Stomach (tissue), 9 donors: Measurements from ENCODE around the gene NAALADL2. TPM values are rescaled to one million over a fixed set of nuclear protein-coding genes. Genes with fewer than 3 reads are reported as not detected.
A peak's percentile ranks its signal among the peaks of the same experiment; 100 is the strongest.

Source experiments
- DNase-seq, 2 donors: peaks; one replicate each; pipeline versions ENCODE4 v3.0.0 to v3.0.0-alpha.2; 2013 to 2019
- H3K27ac ChIP-seq, 5 donors: fragments of 200-600 bp in 4 of 5; sonication (generic) in 4 of 5; one replicate each; pipeline ENCODE4 v1.5.1; 2013 to 2019; ENCODE audit warnings: mild to moderate bottlenecking in 1 of 5, moderate library complexity in 1 of 5
- H3K27me3 ChIP-seq, 3 donors: fragments of 200-600 bp; sonication (generic); one replicate each; pipeline ENCODE4 v1.5.1; 2017 to 2019; ENCODE audit warnings: mixed run types in 1 of 3
- H3K36me3 ChIP-seq, 4 donors: fragments of 200-600 bp; sonication (generic); 1 replicate in 3 of 4; 2 replicates in 1 of 4; pipeline ENCODE4 v1.5.1; 2016 to 2019
- H3K4me1 ChIP-seq, 4 donors: fragments of 200-600 bp; sonication (generic); one replicate each; pipeline ENCODE4 v1.5.1; 2016 to 2019
- H3K4me3 ChIP-seq, 4 donors: fragments of 200-600 bp; sonication (generic) in 3 of 4; one replicate each; pipeline ENCODE4 v1.5.1; 2016 to 2019; ENCODE audit warnings: mild to moderate bottlenecking in 1 of 4
- H3K9me3 ChIP-seq, 4 donors: fragments of 200-600 bp; sonication (generic); one replicate each; pipeline ENCODE4 v1.5.1; 2016 to 2019
- EP300 ChIP-seq: sonication (generic); formaldehyde crosslinking; IDR thresholded peaks from one replicate; pipeline ENCODE4 v1.6.1; 2017; ENCODE audit warnings: antibody characterized with exemption
- POLR2A ChIP-seq, 4 donors: fragments of 450-650 bp; IDR thresholded peaks; one replicate each; pipeline ENCODE4 v1.6.1; 2016; ENCODE audit warnings: antibody characterized with exemption in 4 of 4, control low read depth in 2 of 4, mild to moderate bottlenecking in 1 of 4, moderate library complexity in 1 of 4
- POLR2AphosphoS5 ChIP-seq, 3 donors: sonication (generic); formaldehyde crosslinking; IDR thresholded peaks; one replicate each; pipeline ENCODE4 v1.6.1; 2016; ENCODE audit warnings: antibody characterized with exemption in 3 of 3
- WGBS, 5 donors: extraction: QIAGEN DNeasy Blood & Tissue Kit in 3 of 5; methylation state at CpG; one replicate each; pipeline versions ENCODE4 v1.1.5 to v1.1.7; 2013 to 2018; 5-methylcytosine and 5-hydroxymethylcytosine counted together
- intact Hi-C: fragments of 100-400 bp; cut with DNase I; formaldehyde crosslinking; loops from one replicate; pipeline ENCODE4 v1.15.1; 2023; ENCODE audit warnings: low total_unique reads
- polyA plus RNA-seq, 3 donors: library from polyadenylated mRNA; stranded (reverse); fragments of 200-250 nt; gene quantifications; one replicate each; pipeline ENCODE4 v1.2.3, GENCODE V29; 2013
- total RNA-seq, 5 donors: library from RNA; depleted of rRNA; stranded (reverse); fragments of >200 nt; gene quantifications; one replicate each; pipeline versions ENCODE4 v1.1.0 to v1.2.3, GENCODE V29; 2014 to 2016
- TF ChIP-seq, protein P1 (sequence below), 7 experiments: fragments of 450-650 bp in 4 of 7; fragments of 200-600 bp in 3 of 7; sonication (generic) in 3 of 7; IDR thresholded peaks; one replicate each; pipeline ENCODE4 v1.5.1; 2016 to 2019; ENCODE audit warnings: antibody characterized with exemption in 7 of 7, control low read depth in 2 of 7, mild to moderate bottlenecking in 1 of 7
- donor health status: healthy with polysubstance abuse.
- donor health status: Bipolar disorder and iron deficiency.
- donor health status: healthy.

The NAALADL2 gene
- total and polyA plus RNA-seq, 8 donors: 0.58 to 43.7 (median 5.4) TPM

DNA sequence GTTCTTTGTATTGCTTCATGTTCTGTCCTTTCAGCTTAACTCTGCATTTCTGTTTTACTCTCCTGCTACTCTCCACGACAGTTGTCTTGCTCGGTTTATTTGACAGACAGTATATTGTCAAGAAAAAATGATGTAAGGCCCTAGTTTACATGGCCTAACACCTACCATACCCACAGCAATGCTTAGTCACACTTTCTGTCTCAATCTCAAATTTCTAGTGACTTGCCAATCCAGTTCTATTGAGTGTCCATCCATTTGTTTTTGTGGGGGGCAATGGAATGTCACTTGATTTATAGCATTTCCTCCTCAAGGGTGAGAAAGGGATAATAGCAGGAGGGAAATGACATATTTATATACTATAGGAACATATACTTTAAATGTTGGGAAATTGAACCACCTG, 676.2 kb downstream of the NAALADL2 start:
- 86 to 92% (median 88%) methylated on average over 2 of the region's 2 CpGs for WGBS, 5 donors
- Histone ChIP-seq H3K9me3 (no peaks in the 10 kb centered on the region), H3K36me3 (no peaks in the 10 kb centered on the region), H3K27ac (no peak overlapping the region), H3K27me3 (no peaks in the 10 kb centered on the region), H3K4me1 (no peaks in the 10 kb centered on the region), H3K4me3 (no peak overlapping the region)
- TF ChIP-seq, protein P1, sequence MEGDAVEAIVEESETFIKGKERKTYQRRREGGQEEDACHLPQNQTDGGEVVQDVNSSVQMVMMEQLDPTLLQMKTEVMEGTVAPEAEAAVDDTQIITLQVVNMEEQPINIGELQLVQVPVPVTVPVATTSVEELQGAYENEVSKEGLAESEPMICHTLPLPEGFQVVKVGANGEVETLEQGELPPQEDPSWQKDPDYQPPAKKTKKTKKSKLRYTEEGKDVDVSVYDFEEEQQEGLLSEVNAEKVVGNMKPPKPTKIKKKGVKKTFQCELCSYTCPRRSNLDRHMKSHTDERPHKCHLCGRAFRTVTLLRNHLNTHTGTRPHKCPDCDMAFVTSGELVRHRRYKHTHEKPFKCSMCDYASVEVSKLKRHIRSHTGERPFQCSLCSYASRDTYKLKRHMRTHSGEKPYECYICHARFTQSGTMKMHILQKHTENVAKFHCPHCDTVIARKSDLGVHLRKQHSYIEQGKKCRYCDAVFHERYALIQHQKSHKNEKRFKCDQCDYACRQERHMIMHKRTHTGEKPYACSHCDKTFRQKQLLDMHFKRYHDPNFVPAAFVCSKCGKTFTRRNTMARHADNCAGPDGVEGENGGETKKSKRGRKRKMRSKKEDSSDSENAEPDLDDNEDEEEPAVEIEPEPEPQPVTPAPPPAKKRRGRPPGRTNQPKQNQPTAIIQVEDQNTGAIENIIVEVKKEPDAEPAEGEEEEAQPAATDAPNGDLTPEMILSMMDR (IDR thresholded peaks at IDR 0.05): no peak
- no peak for TF ChIP-seq POLR2AphosphoS5 (IDR thresholded peaks at IDR 0.05)
- no peak for TF ChIP-seq EP300
- TF ChIP-seq POLR2A (IDR thresholded peaks at IDR 0.05): no peak
- no peak for DNase-seq
- intact Hi-C loops: no loop called here

GRCh38 chr3:175546115-175546514, 687.0 kb downstream of the NAALADL2 start:
- TF ChIP-seq, protein P1 (IDR thresholded peaks at IDR 0.05): no peak
- TF ChIP-seq EP300: no peak
- no peak for TF ChIP-seq POLR2AphosphoS5 (IDR thresholded peaks at IDR 0.05)
- TF ChIP-seq POLR2A (IDR thresholded peaks at IDR 0.05): no peak
- H3K36me3 ChIP-seq: no peaks in the 10 kb centered on the region
- H3K4me1 ChIP-seq: no peaks in the 10 kb centered on the region
- WGBS, 5 donors: 92 to 98% (median 96%) methylated on average over 4 of the region's 4 CpGs
- H3K4me3 ChIP-seq: no peak overlapping the region
- no peak overlapping the region for H3K27ac ChIP-seq
- no peaks in the 10 kb centered on the region for H3K27me3 ChIP-seq
- intact Hi-C loops: no loop called here
- DNase-seq: no peak
- no peaks in the 10 kb centered on the region for H3K9me3 ChIP-seq

GRCh38 chr3:175552929-175553328, 693.8 kb downstream of the NAALADL2 start:
- 82 to 97% (median 92%) methylated on average over 1 of the region's 1 CpG for WGBS, 5 donors
- TF ChIP-seq, protein P1 (IDR thresholded peaks at IDR 0.05): no peak
- no peak for TF ChIP-seq POLR2A (IDR thresholded peaks at IDR 0.05)
- no peak for TF ChIP-seq POLR2AphosphoS5 (IDR thresholded peaks at IDR 0.05)
- no peak for TF ChIP-seq EP300

DNA sequence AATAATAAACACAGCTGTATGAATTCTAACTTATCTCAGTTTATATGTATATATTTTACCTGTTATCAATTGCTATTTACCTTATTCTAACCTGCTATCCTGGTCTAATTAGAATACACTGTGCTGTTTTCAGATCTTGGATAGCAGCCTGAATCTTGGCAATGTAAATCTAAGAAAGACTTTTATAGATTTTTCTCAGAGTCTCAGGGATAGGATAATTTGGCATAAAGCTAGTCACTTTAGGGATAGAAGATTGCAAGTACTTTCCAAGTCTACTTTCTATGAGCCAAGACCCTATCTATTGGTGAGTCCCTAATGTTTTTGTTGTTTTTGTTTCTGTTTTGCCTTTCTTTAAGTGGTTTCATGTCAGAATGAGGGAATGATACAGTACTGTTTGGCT, 695.7 kb downstream of the NAALADL2 start:
- TF ChIP-seq, protein P1 (IDR thresholded peaks at IDR 0.05): no peak
- Histone ChIP-seq H3K27me3 (no peaks in the 10 kb centered on the region), H3K4me3 (no peak overlapping the region), H3K9me3 (peaks cover 0 to 7% (median 0%) of the 10 kb centered on the region in 4 donors), H3K27ac (no peak overlapping the region), H3K4me1 (peaks cover 0 to 14% (median 0%) of the 10 kb centered on the region in 4 donors), H3K36me3 (no peaks in the 10 kb centered on the region)
- peak in 1 of 2 donors; percentile 2 for DNase-seq
- intact Hi-C loops: no loop called here

More at GRCh38 chr3:175552929-175553328, 693.8 kb downstream of the NAALADL2 start:
- Histone ChIP-seq H3K36me3 (no peaks in the 10 kb centered on the region), H3K27ac (no peak overlapping the region), H3K4me3 (no peak overlapping the region), H3K4me1 (peaks cover 0 to 14% (median 0%) of the 10 kb centered on the region in 4 donors), H3K27me3 (no peaks in the 10 kb centered on the region), H3K9me3 (no peaks in the 10 kb centered on the region)
- intact Hi-C loops: no loop called here
- no peak for DNase-seq
